ENCODE data around the gene MRPL24. TPM values are rescaled to one million over a fixed set of nuclear protein-coding genes. Genes with fewer than 3 reads are reported as not detected.

The MRPL24 gene
- total and polyA plus RNA-seq, 9 of the 15 experiments (the other 6 are each of a cell fraction or from before 2014, with no cell fraction given), result 74.3 to 267 (median 113) TPM

DNA sequence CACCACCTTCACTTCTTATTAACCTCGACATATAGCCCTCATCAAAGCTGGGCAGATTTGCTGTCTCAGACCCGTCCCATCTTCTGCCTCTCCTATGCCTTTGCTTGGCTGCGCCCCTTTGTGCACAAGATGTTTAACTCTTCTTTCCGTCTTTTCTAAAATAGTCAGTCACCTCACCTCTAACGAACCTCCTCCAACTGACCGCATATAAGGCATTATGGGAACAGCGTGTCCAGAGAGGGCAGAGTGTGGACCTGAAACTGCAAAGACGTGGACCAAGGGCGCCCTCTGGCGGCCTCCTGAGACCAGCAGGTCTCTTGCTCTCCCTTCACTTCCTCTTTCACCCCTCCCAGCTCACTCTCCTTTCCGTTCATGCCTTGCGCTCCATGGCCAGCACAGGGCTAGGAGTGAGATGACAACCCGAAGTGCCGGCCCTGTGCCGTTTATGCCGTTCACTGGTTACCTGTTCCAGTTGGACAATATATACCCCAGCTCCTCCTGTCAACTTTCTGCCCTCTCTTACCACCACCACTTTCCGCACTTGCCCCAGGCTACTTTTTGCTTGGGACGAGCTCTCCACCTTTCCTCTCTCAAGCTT is 15.1 kb downstream of the MRPL24 start:
- Histone ChIP-seq H3K27me3 (ENCODE audit: control insufficient read depth in 2 of 2, insufficient read depth in 2 of 2, low read length in 2 of 2) (no peaks in the 10 kb centered on the region; a peak in 1 of 5 replicates), H3K9me1 (ENCODE audit: control insufficient read depth, insufficient read depth, low read length) (no peaks in the 10 kb centered on the region), H3K4me3 (peak overlapping the region; percentile 76), H3K4me1 (replicated peaks in 1 of 2; ENCODE audit: control insufficient read depth in 2 of 2, insufficient read depth in 2 of 2, low read length in 2 of 2) (peaks cover 13 to 17% of the 10 kb centered on the region in 2 experiments; a peak in 4 of 5 replicates), H3K4me2 (ENCODE audit: insufficient read depth, low read length) (peak overlapping the region; percentile 100), H3K9ac (ENCODE audit: insufficient read depth in 1 of 2, low read depth in 2 of 2, low read length in 2 of 2) (peak overlapping the region; percentile 72 to 91), H4K20me1 (replicated peaks; ENCODE audit: control insufficient read depth, insufficient read depth, low read length) (peaks cover 31% of the 10 kb centered on the region), H3K36me3 (ENCODE audit: control insufficient read depth, insufficient read depth, low read length) (peaks cover 73% of the 10 kb centered on the region), H3K9me3 (replicated peaks; ENCODE audit: control insufficient read depth, insufficient read depth, low read depth, low read length) (no peaks in the 10 kb centered on the region), H2AFZ (ENCODE audit: low read depth, low read length) (0 out of 2 replicates have a peak overlapping the region, but pooled peaks have one; percentile 25), H3K79me2 (ENCODE audit: control insufficient read depth, insufficient read depth, low read length) (peaks cover 82% of the 10 kb centered on the region), H3K27ac (ENCODE audit: extremely low read depth, low read depth, low read length) (peak overlapping the region; percentile 82)
- no TSS peak for BruUV-seq (replicated peaks)
- POLR2A ChIA-PET, result interaction anchor here (0.6 to 5.0 kb wide), 33 partner anchors 9 to 195 kb away, joined by 3 to 60 read pairs (median 4); partner anchors contain the start of genes HDGF, LRRC71, MRPL24 and NES
- FAIRE-seq, result peak; percentile 93
- intact Hi-C loops (cut with micrococcal nuclease), result loop anchor here (1.0 to 5.0 kb wide), 8 partner anchors 19 to 197 kb away; partner anchors contain the start of genes LRRC71, NTRK1 and PRCC
- DNase-seq (ENCODE audit: extremely low read depth in 1 of 4, low spot score in 3 of 4), result peak; percentile 70 to 98 (median 82)
- ATAC-seq, result peak; percentile 85
- in situ Hi-C loops (cut with MboI), result loop anchor here (5.0 to 25.0 kb wide), 3 partner anchors 42 to 1413 kb away; partner anchors contain the start of genes FDPS, NTRK1, PKLR and PRCC
- WGBS (ENCODE audit: insufficient coverage, low coverage, missing lambda C conversion rate), result under 1% methylated on average over 17 of the region's 18 CpGs
- CTCF ChIA-PET (ENCODE audit: low intra/inter-chr PET ratio), result interaction anchor here (0.6 to 6.9 kb wide), 18 partner anchors 20 to 194 kb away, joined by 3 to 143 read pairs (median 7); partner anchors contain the start of genes CRABP2, HAPLN2, INSRR and NES
- no peak for TF ChIP-seq CSDE1 (IDR thresholded peaks at IDR 0.05)
- peak; percentile 78; the same call in 1 of the 2 replicates for TF ChIP-seq TARDBP (IDR thresholded peaks at IDR 0.05)
- TF ChIP-seq TGIF2 (CRISPR knock-in tag; IDR thresholded peaks at IDR 0.05), result no peak
- peak; percentile 47 for TF ChIP-seq CXXC5 (CRISPR knock-in tag; IDR thresholded peaks at IDR 0.05)
- no peak for TF ChIP-seq GTF2A2 (tag; IDR thresholded peaks at IDR 0.05)
- no peak for TF ChIP-seq SMAD1 (IDR thresholded peaks at IDR 0.05; ENCODE audit: low read depth, low read length, partially characterized antibody)
- no peak for TF ChIP-seq ZBTB1 (CRISPR knock-in tag; IDR thresholded peaks at IDR 0.05; ENCODE audit: borderline replicate concordance, low read depth)
- TF ChIP-seq SRF (CRISPR knock-in tag; IDR thresholded peaks at IDR 0.05), result peak in 1 of 2 experiments; percentile 78; a peak in 2 of 4 replicates
- no peak for TF ChIP-seq BMI1 (IDR thresholded peaks at IDR 0.05; ENCODE audit: low read length)
- TF ChIP-seq SREBF1 (IDR thresholded peaks at IDR 0.05; ENCODE audit: borderline replicate concordance, low read depth, low read length), result no peak
- TF ChIP-seq C11orf30 (IDR thresholded peaks at IDR 0.05; ENCODE audit: low read depth), result peak; percentile 65
- no peak for TF ChIP-seq MCM7 (IDR thresholded peaks at IDR 0.05)
- TF ChIP-seq SMARCB1 (IDR thresholded peaks at IDR 0.05; ENCODE audit: insufficient read length, low read depth), result no peak
- TF ChIP-seq CHD2 (IDR thresholded peaks at IDR 0.05; ENCODE audit: low read depth, low read length), result no peak
- TF ChIP-seq HNRNPUL1 (IDR thresholded peaks at IDR 0.05; ENCODE audit: low read length), result no peak
- no peak for TF ChIP-seq LCOR (CRISPR knock-in tag; IDR thresholded peaks at IDR 0.05)
- no peak for TF ChIP-seq TAL1 (IDR thresholded peaks at IDR 0.05)
- no peak for TF ChIP-seq HBP1 (CRISPR knock-in tag; IDR thresholded peaks at IDR 0.05)
- TF ChIP-seq HOXB6 (CRISPR knock-in tag; IDR thresholded peaks at IDR 0.05; ENCODE audit: borderline replicate concordance), result no peak
- peak; percentile 79 for TF ChIP-seq CC2D1A (IDR thresholded peaks at IDR 0.05)
- TF ChIP-seq ARID2 (IDR thresholded peaks at IDR 0.05), result peak; percentile 86
- TF ChIP-seq PCBP2 (IDR thresholded peaks at IDR 0.05; ENCODE audit: low read depth, low read length, poor library complexity, severe bottlenecking), result no peak
- TF ChIP-seq POLR2AphosphoS5 (IDR thresholded peaks at IDR 0.05; ENCODE audit: control insufficient read depth, insufficient read depth, low read depth, low read length), result no peak
- TF ChIP-seq MXI1 (IDR thresholded peaks at IDR 0.05; ENCODE audit: low read depth, low read length), result peak; percentile 43; the same call in 1 of the 2 replicates
- TF ChIP-seq SMAD3 (CRISPR knock-in tag; conservative IDR thresholded peaks at IDR 0.05), result no peak
